K562 (cell line): ENCODE data around the gene XPNPEP1.

ENCODE experiments used
- CTCF ChIP-seq, 3 experiments: IDR thresholded peaks in 2 of 3; conservative IDR thresholded peaks in 1 of 3; 2 replicates each; pipeline ENCODE4 v1.5.1; 2011 to 2012; ENCODE audit warnings: low read length in 3 of 3, mild to moderate bottlenecking in 3 of 3, control low read depth in 2 of 3, improper control_type of control experiment in 1 of 3, inconsistent platforms in 1 of 3, low read depth in 1 of 3, mixed read lengths in 1 of 3, moderate library complexity in 1 of 3; ENCODE audit not compliant: insufficient read depth in 2 of 3
- EZH2 ChIP-seq: IDR thresholded peaks from 2 replicates; pipeline ENCODE4 v1.6.1; 2012; ENCODE audit warnings: low read depth, mild to moderate bottlenecking, inconsistent platforms, low read length, borderline replicate concordance
- GTF2F1 ChIP-seq: IDR thresholded peaks from 2 replicates; pipeline ENCODE4 v1.6.1; 2011; ENCODE audit warnings: low read depth, low read length, improper control_type of control experiment
- HDGF ChIP-seq: fragments of 450-650 bp; IDR thresholded peaks from 2 replicates; pipeline ENCODE4 v1.6.1; 2016
- HMBOX1 ChIP-seq: sonication (generic); IDR thresholded peaks from 2 replicates; pipeline ENCODE4 v1.6.1; 2016
- MAFK ChIP-seq: IDR thresholded peaks from 2 replicates; pipeline ENCODE4 v1.6.1; 2011; ENCODE audit warnings: low read length, improper control_type of control experiment
- MYC ChIP-seq, 2 experiments: fragments of 250-450 bp in 1 of 2; sonication (Bioruptor Pico) in 1 of 2; IDR thresholded peaks; 2 replicates each; pipeline versions ENCODE4 v1.5.1 to v1.6.1; 2012 to 2021; ENCODE audit warnings: low read depth in 2 of 2, borderline replicate concordance in 1 of 2, improper control_type of control experiment in 1 of 2, low read length in 1 of 2, mild to moderate bottlenecking in 1 of 2, moderate library complexity in 1 of 2
- POLR2A ChIP-seq: fragments of 450-650 bp; conservative IDR thresholded peaks from 2 replicates; pipeline ENCODE4 v1.6.1; 2016
- POLR2AphosphoS5 ChIP-seq: IDR thresholded peaks from 2 replicates; pipeline ENCODE4 v1.6.1; 2011; ENCODE audit warnings: mild to moderate bottlenecking, low read depth, low read length, moderate library complexity; ENCODE audit not compliant: control insufficient read depth, insufficient read depth
- TAF1 ChIP-seq: IDR thresholded peaks from 2 replicates; pipeline ENCODE4 v1.6.1; 2011; ENCODE audit warnings: mild to moderate bottlenecking, low read length, moderate library complexity; ENCODE audit not compliant: insufficient read depth, control insufficient read depth, severe bottlenecking; ENCODE audit errors: extremely low read depth

GRCh38 chr10:109886037-109886780 lies 37.1 kb downstream of the XPNPEP1 start:
- TF ChIP-seq MAFK = no peak
- TF ChIP-seq HDGF = no peak
- TF ChIP-seq HMBOX1 = no peak
- TF ChIP-seq EZH2 = no peak
- no peak for TF ChIP-seq POLR2AphosphoS5
- TF ChIP-seq GTF2F1 = no peak
- no peak for TF ChIP-seq MYC (IDR thresholded peaks at IDR 0.05; ENCODE audit: low read depth, low read length)
- no peak for TF ChIP-seq MYC (CRISPR knock-in tag; IDR thresholded peaks at IDR 0.05; ENCODE audit: borderline replicate concordance, low read depth)
- no peak for TF ChIP-seq POLR2A
- TF ChIP-seq CTCF (IDR thresholded peaks at IDR 0.05 in 2 of 3, conservative IDR thresholded peaks at IDR 0.05 in 1 of 3; ENCODE audit: insufficient read depth in 2 of 3, low read depth in 1 of 3, low read length in 3 of 3) = no peak
- TF ChIP-seq TAF1 = no peak
